SK-N-SH (cell line): Measurements from ENCODE around the gene HDAC7.

ENCODE experiments used
- CTCF ChIP-seq: fragments of 200-600 bp; sonication (generic); IDR thresholded peaks from 2 replicates; pipeline ENCODE4 v1.6.1; 2017; ENCODE audit warnings: antibody characterized with exemption, mild to moderate bottlenecking, moderate library complexity
- EP300 ChIP-seq, 2 experiments: IDR thresholded peaks; 2 replicates each; pipeline versions ENCODE4 v1.4.0 to v1.6.1; 2012; ENCODE audit warnings: borderline replicate concordance in 1 of 2, low read depth in 1 of 2, low read length in 1 of 2
- MAX ChIP-seq: IDR thresholded peaks from 2 replicates; pipeline ENCODE4 v1.4.0; 2012; ENCODE audit warnings: low read depth
- NFIC ChIP-seq: IDR thresholded peaks from 2 replicates; pipeline ENCODE4 v1.4.0; 2012; ENCODE audit warnings: borderline replicate concordance
- POLR2AphosphoS5 ChIP-seq: IDR thresholded peaks from 2 replicates; pipeline ENCODE4 v1.6.1; 2012; ENCODE audit warnings: low read depth, low read length
- REST ChIP-seq: IDR thresholded peaks from 2 replicates; pipeline ENCODE4 v1.6.1; 2012; ENCODE audit warnings: mild to moderate bottlenecking, low read depth, low read length, moderate library complexity
- TAF1 ChIP-seq: IDR thresholded peaks from 2 replicates; pipeline ENCODE4 v1.6.1; 2012; ENCODE audit warnings: low read depth, mild to moderate bottlenecking, low read length, moderate library complexity, borderline replicate concordance
- TCF12 ChIP-seq: IDR thresholded peaks from 2 replicates; pipeline ENCODE4 v1.4.0; 2012

GRCh38 chr12:47739979-47740378 lies 79.7 kb downstream of the HDAC7 start:
- TF ChIP-seq CTCF (no peak), POLR2AphosphoS5 (no peak), EP300 (IDR thresholded peaks at IDR 0.05; ENCODE audit: borderline replicate concordance in 1 of 2, low read depth in 1 of 2, low read length in 1 of 2) (no peak), MAX (no peak), TAF1 (no peak), TCF12 (no peak), REST (no peak), NFIC (no peak)
